GM12872 (cell line): ENCODE data around the gene ASIC3.
A peak's percentile ranks its signal among the peaks of the same experiment; 100 is the strongest.

Experiments used
- CTCF ChIP-seq: IDR thresholded peaks from 3 replicates; pipeline ENCODE4 v1.5.1; 2011; ENCODE audit warnings: low read depth, mild to moderate bottlenecking, low read length, moderate library complexity; ENCODE audit not compliant: insufficient read depth

The ASIC3 gene

GRCh38 chr7:151075662-151075971 is 27.3 kb downstream of the ASIC3 start:
- no peak for TF ChIP-seq CTCF

DNA sequence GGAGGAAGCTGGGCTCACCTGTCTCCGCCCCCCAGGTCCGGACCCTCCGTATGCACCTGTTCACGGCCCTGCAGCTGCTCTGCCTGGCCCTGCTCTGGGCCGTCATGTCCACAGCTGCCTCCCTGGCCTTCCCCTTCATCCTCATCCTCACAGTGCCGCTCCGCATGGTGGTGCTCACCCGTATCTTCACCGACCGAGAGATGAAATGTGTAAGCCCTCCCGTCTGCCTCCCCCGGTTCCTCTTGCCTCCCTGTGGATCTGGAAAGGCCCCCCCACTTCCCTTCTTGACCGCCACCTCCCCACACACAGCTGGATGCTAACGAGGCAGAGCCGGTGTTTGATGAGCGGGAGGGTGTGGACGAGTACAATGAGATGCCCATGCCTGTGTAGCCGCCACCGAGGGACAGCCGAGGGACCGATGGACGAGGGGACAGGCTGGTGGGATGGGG is 27.7 kb downstream of the ASIC3 start:
- TF ChIP-seq CTCF, result no peak

DNA sequence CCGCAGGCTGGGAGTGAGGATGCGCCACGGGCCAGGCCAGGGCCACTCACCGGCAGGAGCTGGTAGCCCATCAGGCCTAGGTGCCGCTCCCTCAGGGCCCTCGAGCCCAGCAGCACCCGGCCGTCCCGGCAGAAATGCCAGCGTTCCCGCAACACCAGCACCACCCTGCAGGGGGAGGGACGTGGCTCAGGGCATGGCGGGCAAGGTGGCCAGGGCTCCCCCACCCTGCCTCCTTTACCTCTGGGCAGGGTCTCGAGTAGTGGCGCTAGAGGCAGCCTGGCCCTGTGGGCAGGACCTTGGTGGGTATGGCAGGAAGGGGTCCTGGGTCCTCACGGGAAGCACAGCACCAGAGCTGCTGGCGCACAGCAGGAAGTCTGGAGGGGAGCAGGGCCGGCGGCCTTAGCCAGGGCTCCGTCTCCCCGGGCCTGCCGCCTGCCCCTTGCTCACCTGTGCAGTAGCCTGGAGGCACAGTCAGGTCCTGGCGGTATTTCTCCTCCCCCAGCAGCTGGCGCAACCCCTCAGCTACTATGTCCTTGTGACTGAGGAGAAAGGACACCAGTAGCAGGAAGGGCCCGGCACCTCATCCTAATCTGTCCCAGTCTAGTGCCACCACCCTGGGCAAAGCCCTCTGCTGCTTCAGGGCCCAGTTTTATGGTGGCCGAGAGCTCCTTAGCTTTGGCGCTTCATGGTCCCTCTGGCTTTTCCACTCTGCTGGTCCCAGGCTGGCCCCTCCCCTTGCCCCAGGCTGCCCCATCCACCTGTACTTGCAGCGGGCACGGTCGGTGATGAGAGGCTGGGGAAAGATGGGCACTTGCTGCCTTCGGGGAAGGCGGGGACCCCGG is 28.8 kb downstream of the ASIC3 start:
- peak; percentile 35; the same call in 2 of the 3 replicates for TF ChIP-seq CTCF

DNA sequence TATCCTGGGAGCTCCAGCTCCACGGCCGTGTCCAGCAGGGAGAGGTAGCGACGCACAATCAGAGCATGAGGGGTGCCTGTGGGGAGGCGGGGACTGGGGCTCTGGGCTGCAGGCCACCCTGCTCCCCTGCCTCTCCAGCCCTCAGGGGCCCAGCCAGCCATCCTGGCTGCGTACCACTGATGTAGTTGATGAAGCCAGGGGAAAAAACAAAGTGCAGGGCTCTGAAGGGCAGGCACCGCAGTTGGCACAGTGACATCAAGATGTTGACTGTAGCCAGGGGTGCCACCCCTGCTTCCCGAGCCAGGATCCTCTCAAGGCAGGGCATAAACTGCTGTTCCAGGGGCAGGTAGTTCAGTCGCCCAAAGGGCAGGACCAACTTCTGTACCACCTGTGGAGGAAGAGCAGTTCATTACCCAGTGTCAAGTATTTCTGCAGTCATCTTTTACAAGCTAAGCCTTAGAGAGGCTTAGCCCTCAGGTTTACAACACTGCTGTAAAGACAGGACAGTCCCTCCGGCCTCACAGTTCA is 29.4 kb downstream of the ASIC3 start:
- TF ChIP-seq CTCF, result no peak

GRCh38 chr7:151078233-151079040 is 30.1 kb downstream of the ASIC3 start:
- TF ChIP-seq CTCF, result no peak

DNA sequence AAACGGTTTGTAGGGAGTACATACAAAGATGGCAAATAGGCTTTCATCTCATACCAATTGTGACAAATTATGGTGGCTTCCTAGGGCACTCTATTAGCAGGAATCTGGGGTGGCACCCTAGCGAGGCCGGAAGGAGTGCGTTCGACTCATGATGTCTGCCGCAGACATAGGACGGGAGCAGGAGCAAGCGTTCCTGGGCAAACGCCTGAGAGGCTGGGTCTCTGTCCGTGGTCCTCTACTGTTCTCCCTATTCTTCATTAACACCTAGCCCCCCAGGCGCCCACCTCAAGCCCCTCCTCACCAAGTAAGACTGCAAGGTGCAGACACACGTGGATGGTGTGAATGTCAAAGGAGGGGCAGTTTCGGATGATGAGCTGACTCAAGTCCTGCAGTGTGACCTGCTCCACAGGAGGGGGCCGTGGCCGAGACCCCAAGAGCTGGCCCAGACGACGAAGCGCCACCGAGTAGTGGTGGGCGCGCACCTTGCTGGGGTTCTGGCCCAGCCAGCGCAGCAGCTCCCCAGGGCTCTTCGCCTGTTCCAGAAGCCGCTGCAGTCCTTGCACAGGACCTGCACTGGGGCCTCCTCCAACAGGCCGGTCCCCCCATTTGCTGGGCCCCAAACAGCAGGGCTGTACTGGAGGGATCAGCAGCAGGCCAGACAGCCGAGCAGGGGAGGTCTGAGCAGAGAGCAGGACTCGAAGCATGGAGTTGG is 31.0 kb downstream of the ASIC3 start:
- TF ChIP-seq CTCF, result no peak

GRCh38 chr7:151080067-151080521 is 31.8 kb downstream of the ASIC3 start:
- no peak for TF ChIP-seq CTCF
